EH (cell line): ENCODE data around the gene SARS1.

Experiments
- DNase-seq: peaks from one replicate; pipeline ENCODE4 v3.0.0-alpha.2; 2015; ENCODE audit warnings: low read depth

Gene SARS1

GRCh38 chr1:109228167-109228566 lies 14.4 kb downstream of the SARS1 start:
- DNase-seq, result peak; percentile 89

GRCh38 chr1:109229531-109230127 lies 15.9 kb downstream of the SARS1 start:
- no peak for DNase-seq

GRCh38 chr1:109231066-109231465 lies 17.3 kb downstream of the SARS1 start:
- no peak for DNase-seq

DNA sequence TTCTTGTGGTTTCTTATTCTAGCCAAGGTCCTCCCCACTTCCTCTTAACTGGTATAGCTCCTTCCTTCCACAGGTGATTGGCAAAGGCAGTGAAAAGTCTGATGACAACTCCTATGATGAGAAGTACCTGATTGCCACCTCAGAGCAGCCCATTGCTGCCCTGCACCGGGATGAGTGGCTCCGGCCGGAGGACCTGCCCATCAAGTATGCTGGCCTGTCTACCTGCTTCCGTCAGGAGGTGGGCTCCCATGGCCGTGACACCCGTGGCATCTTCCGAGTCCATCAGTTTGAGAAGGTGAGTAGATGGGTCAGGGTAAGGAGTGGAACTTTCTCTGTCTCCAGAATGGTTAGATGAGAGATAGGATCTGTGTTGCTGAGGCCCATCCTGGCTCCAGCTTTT lies 21.4 kb downstream of the SARS1 start:
- DNase-seq, result no peak

- DNase-seq, result no peak
Measured at GRCh38 chr1:109237512-109237911, 23.8 kb downstream of the SARS1 start.

GRCh38 chr1:109238382-109238781 lies 24.7 kb downstream of the SARS1 start:
- no peak for DNase-seq

DNA sequence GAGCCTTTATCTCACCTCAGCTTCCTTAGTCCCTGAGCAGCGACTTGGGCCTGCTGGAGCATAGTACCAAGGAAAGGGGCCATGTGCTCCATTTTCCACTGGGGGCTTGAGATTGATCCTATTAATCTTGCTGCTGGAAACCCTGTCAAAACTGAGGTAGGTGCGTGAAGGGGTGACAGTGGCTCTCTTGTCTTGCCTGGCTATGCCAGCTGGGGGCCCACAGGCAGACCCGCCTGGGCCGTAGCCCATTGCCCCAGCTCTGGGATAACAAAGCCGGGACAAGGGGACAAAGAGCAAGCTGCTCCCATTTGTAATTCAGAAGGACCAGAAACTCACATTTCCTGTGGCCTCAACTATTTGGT lies 25.3 kb downstream of the SARS1 start:
- DNase-seq, result no peak

GRCh38 chr1:109239409-109240068 lies 25.8 kb downstream of the SARS1 start:
- peak; percentile 58 for DNase-seq

DNA sequence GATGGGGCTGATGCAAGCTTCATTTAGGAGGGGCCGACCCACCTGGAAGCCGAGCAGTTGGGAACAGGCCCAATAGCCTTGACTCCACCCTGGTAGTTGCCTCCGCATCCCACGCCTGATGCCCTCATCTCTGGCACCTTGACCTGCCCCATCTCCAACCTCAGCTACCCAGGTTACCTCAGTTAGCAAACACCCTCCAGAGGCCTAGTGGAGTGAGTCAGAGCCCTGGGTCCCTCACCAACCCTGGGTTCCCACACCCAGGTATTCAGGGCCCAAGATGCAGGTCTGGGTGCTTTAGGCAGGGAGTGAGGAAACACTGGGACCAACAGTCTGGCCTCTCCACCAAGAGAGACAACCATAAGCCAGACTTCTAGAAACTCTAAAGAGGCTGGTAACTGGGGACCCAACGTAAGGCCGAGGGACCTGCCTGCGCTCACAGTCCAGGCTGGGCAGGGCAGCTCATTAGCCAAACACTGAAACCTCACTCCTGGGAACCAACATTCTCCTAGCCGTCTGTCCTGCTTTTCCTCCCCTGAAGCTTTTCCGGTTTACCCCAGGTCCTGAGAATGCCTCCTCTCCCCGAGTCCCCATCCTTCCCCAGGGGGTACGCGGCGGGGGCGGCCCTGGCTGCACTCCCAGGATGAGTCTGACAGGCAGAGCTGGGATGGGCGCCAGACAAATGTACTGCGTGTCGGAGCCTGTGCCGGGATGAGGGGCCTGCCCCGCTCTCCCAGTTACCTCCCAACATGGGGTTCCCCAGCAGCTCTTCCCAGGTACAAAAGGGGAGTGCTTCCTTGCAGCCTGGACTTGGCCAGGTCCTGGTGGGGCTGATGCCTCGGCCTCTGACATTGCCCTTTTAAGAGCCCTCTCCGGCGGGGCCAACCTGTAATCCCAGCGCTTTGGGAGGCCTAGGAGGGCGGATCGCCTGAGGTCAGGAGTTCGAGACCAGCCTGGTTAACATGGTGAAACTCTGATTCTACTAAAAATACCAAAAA lies 26.7 kb downstream of the SARS1 start:
- DNase-seq, result peak; percentile 84

GRCh38 chr1:109241344-109241743 lies 27.6 kb downstream of the SARS1 start:
- peak; percentile 24 for DNase-seq

- peak; percentile 35 for DNase-seq
Measured at GRCh38 chr1:109241841-109242345, 28.2 kb downstream of the SARS1 start.

- DNase-seq, result peak; percentile 34
Measured at GRCh38 chr1:109242387-109242786, 28.7 kb downstream of the SARS1 start.

DNA sequence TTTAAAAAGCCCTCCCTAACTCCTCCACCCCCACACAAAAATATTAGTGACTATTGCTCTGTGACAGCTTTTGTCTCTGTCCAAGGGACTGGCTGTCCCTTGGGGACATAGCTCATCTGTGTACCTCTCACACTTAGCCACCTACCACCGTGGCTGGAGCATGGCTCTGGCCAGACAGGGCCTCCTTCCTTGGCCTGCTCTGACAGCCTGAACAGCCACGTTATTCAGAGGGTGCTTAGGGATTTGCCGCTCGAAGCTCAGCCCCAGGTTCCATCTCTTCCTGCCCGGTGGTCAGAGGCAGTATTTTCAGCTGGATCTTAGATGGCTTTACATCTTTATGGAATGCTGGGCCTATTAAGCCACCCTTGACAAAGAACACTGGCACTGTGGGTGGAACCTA lies 29.5 kb downstream of the SARS1 start:
- peak; percentile 16 for DNase-seq

DNA sequence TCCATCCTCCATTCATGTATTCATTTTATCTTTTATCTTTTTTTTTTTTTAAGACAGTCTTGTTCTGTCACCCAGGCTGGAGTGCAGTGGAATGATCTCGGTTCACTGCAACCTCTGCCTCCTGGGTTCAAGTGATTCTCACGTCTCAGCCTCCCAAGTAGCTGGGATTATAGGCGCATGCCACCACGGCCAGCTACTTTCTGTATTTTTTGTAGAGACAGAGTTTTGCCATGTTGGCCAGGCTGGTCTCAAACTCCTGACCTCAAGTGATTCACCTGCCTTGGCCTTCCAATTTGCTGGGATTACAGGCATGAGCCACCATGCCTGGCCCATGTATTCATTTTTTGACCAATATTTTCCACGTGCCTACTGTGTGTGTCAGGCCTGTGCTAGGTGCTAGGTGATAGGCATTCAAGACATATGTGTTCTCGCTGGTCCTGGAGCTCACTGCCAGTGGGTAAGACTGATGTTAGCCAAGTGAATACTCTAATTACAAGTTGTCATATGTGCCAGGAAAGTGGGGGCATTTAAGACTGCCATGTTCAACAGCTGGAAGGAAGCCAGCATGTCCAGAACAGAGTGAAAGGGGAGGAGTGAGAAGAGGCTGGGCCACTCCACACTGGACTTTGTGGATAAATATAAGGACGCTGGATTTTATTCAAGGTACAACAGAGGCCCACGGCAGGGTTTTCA lies 30.3 kb downstream of the SARS1 start:
- no peak for DNase-seq

DNA sequence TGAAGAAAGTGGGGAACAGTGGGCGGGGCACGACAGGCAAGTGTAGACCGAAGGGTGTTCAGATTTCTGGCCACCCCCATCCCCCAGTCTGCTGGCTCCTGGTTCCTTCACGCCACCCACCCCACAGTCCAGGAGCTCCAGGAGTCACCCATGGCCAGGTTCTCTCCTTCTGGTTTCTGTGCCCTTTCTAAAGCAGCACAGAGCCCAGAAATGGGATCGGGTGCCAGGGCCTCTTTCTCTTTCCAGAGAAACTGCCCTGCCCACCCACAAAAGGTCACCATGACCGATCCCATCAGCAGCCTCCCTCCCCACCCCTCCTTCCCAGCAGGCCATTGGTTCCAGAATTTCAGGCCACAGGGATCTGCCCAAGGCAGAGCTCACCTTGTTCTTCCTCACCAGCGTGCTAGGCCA lies 32.4 kb downstream of the SARS1 start:
- DNase-seq, result no peak

DNA sequence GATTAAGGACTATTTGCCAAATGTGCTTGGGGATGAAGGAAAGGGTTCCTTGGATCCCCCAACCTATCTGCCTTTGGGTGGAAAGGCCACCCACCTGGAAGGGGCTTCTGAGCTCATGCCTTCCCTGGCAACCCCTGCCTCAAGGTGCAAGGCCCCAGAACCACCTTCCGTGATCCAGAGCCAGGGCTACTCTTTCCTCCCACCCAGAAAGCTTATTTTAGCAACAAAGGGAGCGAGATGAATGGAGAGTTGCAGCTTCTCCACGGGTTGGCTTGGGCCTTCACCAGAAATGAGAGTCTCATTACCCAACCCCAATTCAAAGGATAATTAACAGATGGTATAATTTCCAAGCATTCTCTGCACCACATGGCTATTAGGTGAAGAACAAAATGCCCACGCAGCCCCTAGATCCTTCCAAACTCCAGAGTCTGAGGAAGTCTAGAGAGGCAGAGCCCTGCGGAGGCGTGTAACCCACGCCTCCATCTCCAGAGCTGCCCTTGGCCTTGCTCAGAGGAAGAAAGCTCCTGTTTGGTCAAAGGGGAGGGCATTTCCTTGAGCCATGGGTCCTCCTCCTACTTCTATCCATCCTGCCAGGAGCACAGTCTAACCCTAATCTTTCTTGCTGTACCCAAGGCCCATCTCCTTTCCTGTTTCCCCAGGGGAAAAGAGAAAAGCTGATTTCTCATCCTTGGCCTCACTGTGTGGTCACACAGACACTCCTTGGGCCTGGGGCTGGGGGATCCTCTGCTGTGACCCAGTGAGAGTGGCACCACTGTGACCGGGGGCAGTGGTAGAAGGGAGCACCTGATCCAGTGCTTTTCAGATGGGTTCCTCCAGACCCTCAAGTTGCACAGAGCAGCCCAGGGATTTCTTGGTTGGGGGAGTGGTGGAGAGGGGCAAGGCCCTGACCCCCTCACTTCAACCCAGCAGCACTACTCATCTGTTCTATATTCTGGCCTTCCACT lies 34.0 kb downstream of the SARS1 start:
- DNase-seq, result no peak

DNA sequence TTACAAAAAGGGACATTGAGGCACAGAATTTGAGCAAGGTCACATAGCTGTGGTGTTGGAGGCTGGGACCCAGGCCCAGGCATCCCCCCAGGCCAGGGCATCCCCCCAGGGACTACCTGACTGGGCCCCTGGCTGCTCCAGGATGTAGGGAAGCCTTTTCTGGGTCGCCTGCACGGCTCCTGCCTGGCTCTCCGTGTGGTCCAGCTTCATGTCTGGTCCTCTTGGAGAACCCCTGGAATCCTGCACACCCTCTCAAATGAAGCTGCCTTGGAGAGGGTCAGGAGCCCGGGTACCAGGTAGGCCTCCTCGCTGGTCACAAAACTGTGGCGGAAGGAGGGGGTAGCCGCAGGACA lies 34.7 kb downstream of the SARS1 start:
- DNase-seq, result no peak

- peak; percentile 71 for DNase-seq
Measured at GRCh38 chr1:109248797-109249629, 35.3 kb downstream of the SARS1 start, which contains the start of gene CELSR2. Gene CELSR2, plus strand, starts transcription at chr1:109249539. Its CDS starts 541 bp downstream, at chr1:109250080.

DNA sequence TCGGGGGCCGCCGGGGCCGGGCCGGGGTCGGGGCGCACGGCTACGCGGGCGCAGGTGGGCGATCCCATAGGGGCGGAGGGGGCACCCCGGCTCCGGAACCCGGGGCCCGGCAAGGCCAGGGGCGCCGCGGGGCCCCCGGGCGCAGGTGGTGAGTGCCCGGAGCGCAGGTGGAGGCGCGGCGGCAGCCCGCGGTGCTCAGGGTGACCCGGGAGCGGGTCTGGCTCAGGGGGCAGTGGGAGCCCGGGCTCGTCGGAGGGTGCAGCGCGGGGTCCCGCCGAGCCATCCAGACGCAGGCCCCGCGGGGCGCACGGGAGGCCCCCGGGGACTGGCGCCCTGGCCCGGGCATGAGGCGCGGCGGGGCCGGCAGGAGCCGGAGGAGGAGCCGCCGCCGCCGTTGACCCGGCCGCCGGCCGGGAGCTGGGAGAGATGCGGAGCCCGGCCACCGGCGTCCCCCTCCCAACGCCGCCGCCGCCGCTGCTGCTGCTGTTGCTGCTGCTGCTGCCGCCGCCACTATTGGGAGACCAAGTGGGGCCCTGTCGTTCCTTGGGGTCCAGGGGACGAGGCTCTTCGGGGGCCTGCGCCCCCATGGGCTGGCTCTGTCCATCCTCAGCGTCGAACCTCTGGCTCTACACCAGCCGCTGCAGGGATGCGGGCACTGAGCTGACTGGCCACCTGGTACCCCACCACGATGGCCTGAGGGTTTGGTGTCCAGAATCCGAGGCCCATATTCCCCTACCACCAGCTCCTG lies 36.1 kb downstream of the SARS1 start:
- peak; percentile 14 for DNase-seq
